ENCODE data around the gene RETREG3. TPM values are rescaled to one million over a fixed set of nuclear protein-coding genes. Genes with fewer than 3 reads are reported as not detected.

The RETREG3 gene, protein sequence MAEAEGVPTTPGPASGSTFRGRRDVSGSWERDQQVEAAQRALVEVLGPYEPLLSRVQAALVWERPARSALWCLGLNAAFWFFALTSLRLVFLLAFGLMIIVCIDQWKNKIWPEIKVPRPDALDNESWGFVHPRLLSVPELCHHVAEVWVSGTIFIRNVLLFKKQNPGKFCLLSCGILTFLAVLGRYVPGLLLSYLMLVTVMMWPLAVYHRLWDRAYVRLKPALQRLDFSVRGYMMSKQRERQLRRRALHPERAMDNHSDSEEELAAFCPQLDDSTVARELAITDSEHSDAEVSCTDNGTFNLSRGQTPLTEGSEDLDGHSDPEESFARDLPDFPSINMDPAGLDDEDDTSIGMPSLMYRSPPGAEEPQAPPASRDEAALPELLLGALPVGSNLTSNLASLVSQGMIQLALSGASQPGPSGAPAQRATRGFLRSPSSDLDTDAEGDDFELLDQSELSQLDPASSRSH
- total RNA-seq = 10 to 100 TPM; 31.0 to 49.4 (median 43.2) TPM
- long read RNA-seq, partial matches to known transcripts = 0 of 3 reads
- long read RNA-seq, other reads (novel, unspliced or antisense) = 3 of 3 reads

GRCh38 chr17:42609182-42609813 is at the start of gene RETREG3, which contains the start of gene TUBG1:
TSS of gene RETREG3 (minus strand) at chr17:42609374. CDS start at chr17:42609324, 50 bp downstream.
TSS of gene TUBG1 (plus strand) at chr17:42609683. CDS start at chr17:42609738, 55 bp downstream.
- H3K27ac ChIP-seq = peak within 1 kb of the TSS; percentile 48 to 88 (median 80)
- ATAC-seq = peak; percentile 95 to 97 (median 96)
- peak; percentile 99 for DNase-seq
- WGBS (ENCODE audit: insufficient coverage, low coverage, low lambda C conversion rate, missing lambda C conversion rate) = no CpG with 5 or more reads among the region's 66 CpGs
- no peaks in the 10 kb centered on the region for H3K9me3 ChIP-seq
- peaks cover 0 to 26% (median 6%) of the 10 kb centered on the region in 4 donors for H3K4me1 ChIP-seq
- H3K27me3 ChIP-seq = no peaks in the 10 kb centered on the region
- intact Hi-C loops (cut with DNase I) = no loop called here
- H3K36me3 ChIP-seq = peaks cover 0 to 18% (median 4%) of the 10 kb centered on the region in 4 donors
- TF ChIP-seq POLR2A (IDR thresholded peaks at IDR 0.05) = peak; percentile 70
- TF ChIP-seq, protein P1, sequence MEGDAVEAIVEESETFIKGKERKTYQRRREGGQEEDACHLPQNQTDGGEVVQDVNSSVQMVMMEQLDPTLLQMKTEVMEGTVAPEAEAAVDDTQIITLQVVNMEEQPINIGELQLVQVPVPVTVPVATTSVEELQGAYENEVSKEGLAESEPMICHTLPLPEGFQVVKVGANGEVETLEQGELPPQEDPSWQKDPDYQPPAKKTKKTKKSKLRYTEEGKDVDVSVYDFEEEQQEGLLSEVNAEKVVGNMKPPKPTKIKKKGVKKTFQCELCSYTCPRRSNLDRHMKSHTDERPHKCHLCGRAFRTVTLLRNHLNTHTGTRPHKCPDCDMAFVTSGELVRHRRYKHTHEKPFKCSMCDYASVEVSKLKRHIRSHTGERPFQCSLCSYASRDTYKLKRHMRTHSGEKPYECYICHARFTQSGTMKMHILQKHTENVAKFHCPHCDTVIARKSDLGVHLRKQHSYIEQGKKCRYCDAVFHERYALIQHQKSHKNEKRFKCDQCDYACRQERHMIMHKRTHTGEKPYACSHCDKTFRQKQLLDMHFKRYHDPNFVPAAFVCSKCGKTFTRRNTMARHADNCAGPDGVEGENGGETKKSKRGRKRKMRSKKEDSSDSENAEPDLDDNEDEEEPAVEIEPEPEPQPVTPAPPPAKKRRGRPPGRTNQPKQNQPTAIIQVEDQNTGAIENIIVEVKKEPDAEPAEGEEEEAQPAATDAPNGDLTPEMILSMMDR (IDR thresholded peaks at IDR 0.05) = no peak
- peak within 1 kb of the TSS; percentile 78 to 80 (median 80) for H3K4me3 ChIP-seq

DNA sequence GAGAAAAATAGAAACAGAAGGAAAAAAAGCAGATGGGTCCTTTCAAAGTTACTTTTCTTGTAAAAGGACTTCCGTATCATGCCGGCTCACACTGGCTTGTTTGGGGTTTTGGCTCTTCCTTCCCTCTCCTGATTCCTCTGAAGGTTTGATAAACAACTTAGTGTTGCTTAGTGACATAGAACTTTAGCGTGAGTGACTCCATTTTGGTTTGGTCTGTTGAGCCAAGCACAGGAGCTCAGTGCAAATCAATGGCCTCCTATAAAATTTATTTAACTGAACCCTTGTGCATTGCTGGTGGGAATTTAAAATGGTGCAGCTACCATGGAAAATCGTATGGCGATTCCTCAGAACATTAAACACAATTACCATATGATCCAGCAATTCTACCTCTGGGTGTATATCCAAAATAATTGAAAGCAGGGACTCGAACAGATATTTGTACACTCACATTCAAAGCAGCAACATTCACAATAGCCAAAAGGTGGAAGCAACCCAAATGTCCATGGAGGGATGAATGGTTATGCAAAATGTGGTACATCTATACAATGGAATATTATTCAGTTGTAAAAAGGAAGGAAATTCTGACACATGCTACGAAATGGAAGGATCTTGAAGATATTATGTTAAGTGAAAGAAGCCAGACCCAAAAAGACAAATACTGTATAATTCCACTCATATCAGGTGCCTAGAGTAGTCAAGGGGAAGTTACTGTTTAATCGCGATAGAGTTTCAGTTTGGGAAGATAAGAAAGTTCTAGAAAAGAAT is 48.8 kb upstream of the RETREG3 start:
- Histone ChIP-seq H3K9me3 (no peaks in the 10 kb centered on the region), H3K27ac (no peak overlapping the region), H3K4me3 (no peak overlapping the region), H3K4me1 (peaks cover 0 to 6% (median 0%) of the 10 kb centered on the region in 4 donors), H3K36me3 (no peaks in the 10 kb centered on the region), H3K27me3 (no peaks in the 10 kb centered on the region)
- WGBS (ENCODE audit: insufficient coverage, low coverage, low lambda C conversion rate, missing lambda C conversion rate) = 87% methylated on average over 9 of the region's 9 CpGs
- TF ChIP-seq POLR2A (IDR thresholded peaks at IDR 0.05) = no peak
- TF ChIP-seq, protein P1 (IDR thresholded peaks at IDR 0.05) = no peak
- ATAC-seq (no peak), DNase-seq (no peak)
- intact Hi-C loops (cut with DNase I) = no loop called here

DNA sequence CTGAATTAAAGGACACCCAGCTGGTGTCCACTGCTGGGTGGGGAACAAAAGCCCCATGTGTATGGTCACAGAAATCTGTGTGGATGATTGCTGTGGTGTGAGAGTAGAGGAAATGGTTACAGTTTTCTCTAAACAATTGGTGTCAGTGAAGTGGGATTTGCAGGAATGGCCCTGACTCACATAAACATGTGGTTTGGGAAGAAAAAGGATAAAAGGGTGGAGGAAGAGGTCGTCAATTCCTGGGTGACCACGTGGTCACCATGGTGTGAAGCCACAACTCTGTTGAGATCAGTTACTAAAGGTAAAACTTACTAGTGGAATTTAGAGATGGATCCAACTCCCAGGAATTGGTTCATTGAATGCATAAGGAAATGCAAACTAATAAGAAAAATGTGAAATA is 46.4 kb upstream of the RETREG3 start:
- no peaks in the 10 kb centered on the region for H3K36me3 ChIP-seq
- no peak for TF ChIP-seq POLR2A (IDR thresholded peaks at IDR 0.05)
- TF ChIP-seq, protein P1 (IDR thresholded peaks at IDR 0.05) = no peak
- H3K4me3 ChIP-seq = no peak overlapping the region
- H3K27me3 ChIP-seq = no peaks in the 10 kb centered on the region
- WGBS (ENCODE audit: insufficient coverage, low coverage, low lambda C conversion rate, missing lambda C conversion rate) = 78% methylated on average over 2 of the region's 2 CpGs
- intact Hi-C loops (cut with DNase I) = no loop called here
- no peaks in the 10 kb centered on the region for H3K9me3 ChIP-seq
- H3K27ac ChIP-seq = no peak overlapping the region
- peaks cover 0 to 6% (median 0%) of the 10 kb centered on the region in 4 donors for H3K4me1 ChIP-seq
- DNase-seq = no peak
- ATAC-seq = no peak

Data from right lobe of liver (tissue), 6 donors.